Natural killer cell (primary cell): Measurements from ENCODE around the gene ZNF425. TPM values are rescaled to one million over a fixed set of nuclear protein-coding genes. Genes with fewer than 3 reads are reported as not detected.

ENCODE experiments used
- ATAC-seq, 3 donors: fragments of 150-1000 bp in 2 of 3; fragments of 200-7000 bp in 1 of 3; cut with Tn5 transposase; 1 replicate in 1 of 3; 2 replicates in 2 of 3; pipeline ENCODE4 v1.10.0; 2021; ENCODE audit warnings: mild to moderate bottlenecking in 2 of 3, moderate library complexity in 2 of 3
- DNase-seq, 2 donors: peaks; one replicate each; pipeline versions ENCODE4 v3.0.0 to v3.0.0-alpha.2; 2013 to 2021; ENCODE audit warnings: mixed read lengths in 1 of 2
- H3K27ac ChIP-seq: one replicate; pipeline ENCODE4 v1.5.1; 2013; ENCODE audit warnings: mild to moderate bottlenecking, low read length
- H3K27me3 ChIP-seq: one replicate; pipeline ENCODE4 v1.6.1; 2013; ENCODE audit warnings: low read length; ENCODE audit not compliant: control insufficient read depth, insufficient read depth
- H3K36me3 ChIP-seq: one replicate; pipeline ENCODE4 v1.6.1; 2013; ENCODE audit warnings: low read length; ENCODE audit not compliant: control insufficient read depth, insufficient read depth
- H3K4me1 ChIP-seq: one replicate; pipeline ENCODE4 v1.6.1; 2013; ENCODE audit warnings: low read length; ENCODE audit not compliant: control insufficient read depth, insufficient read depth
- H3K4me3 ChIP-seq: one replicate; pipeline ENCODE4 v1.5.1; 2013; ENCODE audit warnings: low read length
- H3K9me3 ChIP-seq: one replicate; pipeline ENCODE4 v1.6.1; 2013; ENCODE audit warnings: low read length; ENCODE audit not compliant: control insufficient read depth, insufficient read depth
- H3K27ac Mint-ChIP-seq, 2 donors: one replicate each; pipeline ENCODE4 v1.8.0; 2022; ENCODE audit warnings: mild to moderate bottlenecking in 2 of 2, mixed read lengths in 2 of 2, moderate library complexity in 1 of 2
- H3K27me3 Mint-ChIP-seq, 2 donors: one replicate each; pipeline ENCODE4 v1.8.0; 2022; ENCODE audit warnings: low read depth in 2 of 2, mixed read lengths in 2 of 2
- H3K36me3 Mint-ChIP-seq: one replicate; pipeline ENCODE4 v1.8.0; 2022; ENCODE audit warnings: mixed read lengths
- H3K4me1 Mint-ChIP-seq, 2 donors: one replicate each; pipeline ENCODE4 v1.8.0; 2022; ENCODE audit warnings: mixed read lengths in 2 of 2
- H3K4me3 Mint-ChIP-seq: one replicate; pipeline ENCODE4 v1.8.0; 2022; ENCODE audit warnings: mild to moderate bottlenecking, moderate library complexity, mixed read lengths
- H3K9me3 Mint-ChIP-seq, 2 donors: one replicate each; pipeline ENCODE4 v1.8.0; 2022; ENCODE audit warnings: mixed read lengths in 2 of 2
- WGBS: methylation state at CpG from one replicate; pipeline ENCODE4 v1.1.7; 2013; ENCODE audit warnings: missing lambda C conversion rate; ENCODE audit not compliant: insufficient coverage; 5-methylcytosine and 5-hydroxymethylcytosine counted together
- intact Hi-C: fragments of 100-400 bp; cut with micrococcal nuclease; formaldehyde crosslinking; loops from one replicate; pipeline ENCODE4 v1.14.2; 2022
- total RNA-seq, 4 donors: library from RNA; stranded (reverse); fragments of 120-200 nt in 1 of 4; gene quantifications; one replicate each; pipeline versions ENCODE4 v1.2.3 to v1.2.4, GENCODE V29; 2013 to 2022
- TF ChIP-seq, protein P1 (sequence below): fragments of 200-600 bp; IDR thresholded peaks from one replicate; pipeline ENCODE4 v1.8.0; 2022; ENCODE audit warnings: antibody characterized with exemption

Gene ZNF425
- total RNA-seq, 3 donors from 2014 or later (not counting 1 experiment from before 2014, with no cell fraction given): 1.2 to 1.7 (median 1.4) TPM

DNA sequence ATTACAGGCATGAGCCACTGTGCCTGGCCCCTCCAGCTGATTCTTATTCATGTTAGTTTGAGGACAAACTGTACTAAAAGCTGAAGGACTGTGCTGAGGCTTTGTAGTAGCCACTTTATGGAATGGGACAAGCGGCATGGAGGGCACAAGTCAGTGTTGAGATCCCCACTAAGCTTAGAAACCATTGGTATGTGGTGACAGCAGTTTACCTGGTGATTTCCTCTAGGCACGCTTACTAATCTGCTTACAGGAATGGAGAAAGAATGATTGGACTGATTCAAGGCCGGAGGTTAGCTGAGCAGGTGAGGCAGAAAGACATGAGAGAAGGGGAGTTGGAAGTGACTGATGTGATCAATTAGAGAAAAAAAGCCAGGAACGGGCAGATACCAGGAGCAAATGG, 24.9 kb upstream of the ZNF425 start:
- TF ChIP-seq, protein P1, sequence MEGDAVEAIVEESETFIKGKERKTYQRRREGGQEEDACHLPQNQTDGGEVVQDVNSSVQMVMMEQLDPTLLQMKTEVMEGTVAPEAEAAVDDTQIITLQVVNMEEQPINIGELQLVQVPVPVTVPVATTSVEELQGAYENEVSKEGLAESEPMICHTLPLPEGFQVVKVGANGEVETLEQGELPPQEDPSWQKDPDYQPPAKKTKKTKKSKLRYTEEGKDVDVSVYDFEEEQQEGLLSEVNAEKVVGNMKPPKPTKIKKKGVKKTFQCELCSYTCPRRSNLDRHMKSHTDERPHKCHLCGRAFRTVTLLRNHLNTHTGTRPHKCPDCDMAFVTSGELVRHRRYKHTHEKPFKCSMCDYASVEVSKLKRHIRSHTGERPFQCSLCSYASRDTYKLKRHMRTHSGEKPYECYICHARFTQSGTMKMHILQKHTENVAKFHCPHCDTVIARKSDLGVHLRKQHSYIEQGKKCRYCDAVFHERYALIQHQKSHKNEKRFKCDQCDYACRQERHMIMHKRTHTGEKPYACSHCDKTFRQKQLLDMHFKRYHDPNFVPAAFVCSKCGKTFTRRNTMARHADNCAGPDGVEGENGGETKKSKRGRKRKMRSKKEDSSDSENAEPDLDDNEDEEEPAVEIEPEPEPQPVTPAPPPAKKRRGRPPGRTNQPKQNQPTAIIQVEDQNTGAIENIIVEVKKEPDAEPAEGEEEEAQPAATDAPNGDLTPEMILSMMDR: no peak
- Mint-ChIP-seq H3K27me3 (no peaks in the 10 kb centered on the region), H3K9me3 (no peaks in the 10 kb centered on the region), H3K4me1 (peaks cover 12 to 35% of the 10 kb centered on the region in 2 donors), H3K36me3 (no peaks in the 10 kb centered on the region), H3K27ac (no peak overlapping the region), H3K4me3 (no peak overlapping the region)
- ATAC-seq: no peak
- 81% methylated on average over 4 of the region's 4 CpGs for WGBS
- Histone ChIP-seq H3K36me3 (peaks cover 15% of the 10 kb centered on the region), H3K9me3 (no peaks in the 10 kb centered on the region), H3K4me3 (no peak overlapping the region), H3K27me3 (no peaks in the 10 kb centered on the region), H3K4me1 (peaks cover 22% of the 10 kb centered on the region), H3K27ac (no peak overlapping the region)
- intact Hi-C loops: no loop called here
- no peak for DNase-seq

DNA sequence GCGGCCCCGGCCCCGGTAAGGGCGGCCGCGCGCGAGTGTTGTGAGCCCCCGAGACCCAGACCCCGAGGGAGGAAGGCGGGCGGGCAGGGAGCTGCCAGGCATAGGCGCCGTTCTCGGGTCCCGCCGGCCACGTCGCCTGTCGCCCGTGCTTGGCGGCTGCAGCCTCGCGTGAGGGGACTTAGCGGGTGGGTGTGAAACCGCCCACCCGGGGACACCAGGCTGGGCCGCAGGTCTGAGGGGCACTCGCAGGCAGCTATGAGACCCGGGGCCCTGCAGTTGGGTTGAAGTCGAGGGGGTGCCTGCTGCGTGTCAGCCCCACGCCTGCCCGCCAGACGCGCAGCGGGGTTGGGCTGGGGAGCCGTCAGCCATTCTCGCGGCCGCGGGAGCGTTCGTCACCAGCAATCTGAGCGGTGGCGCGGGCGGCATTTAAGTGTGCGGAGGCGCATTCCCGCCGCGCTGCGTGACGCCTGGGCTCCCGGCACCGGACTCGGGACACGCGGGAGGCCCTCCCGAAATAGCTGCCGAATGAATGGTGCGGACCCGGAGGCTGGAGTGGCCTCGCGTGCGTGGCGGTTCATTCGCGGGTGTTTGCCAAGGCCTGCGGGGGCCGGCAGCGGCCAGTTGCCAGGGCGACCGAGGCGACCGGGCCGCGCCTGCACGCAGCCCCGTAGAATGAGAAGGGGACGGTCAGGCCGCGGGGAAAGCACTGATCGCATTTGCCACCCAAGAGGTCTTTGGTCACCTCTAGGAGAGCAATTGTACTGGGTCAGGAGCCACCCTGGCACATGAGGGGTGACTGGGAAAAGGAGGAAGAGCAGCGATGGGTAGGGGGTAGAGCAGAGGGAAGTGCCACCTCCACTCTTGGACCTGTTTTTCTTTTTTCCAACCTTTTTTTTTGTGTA, 21.9 kb upstream of the ZNF425 start:
- H3K4me3 ChIP-seq: peak overlapping the region; percentile 70
- DNase-seq: peak; percentile 63 to 83
- WGBS: under 1% methylated on average over 86 of the region's 86 CpGs

DNA sequence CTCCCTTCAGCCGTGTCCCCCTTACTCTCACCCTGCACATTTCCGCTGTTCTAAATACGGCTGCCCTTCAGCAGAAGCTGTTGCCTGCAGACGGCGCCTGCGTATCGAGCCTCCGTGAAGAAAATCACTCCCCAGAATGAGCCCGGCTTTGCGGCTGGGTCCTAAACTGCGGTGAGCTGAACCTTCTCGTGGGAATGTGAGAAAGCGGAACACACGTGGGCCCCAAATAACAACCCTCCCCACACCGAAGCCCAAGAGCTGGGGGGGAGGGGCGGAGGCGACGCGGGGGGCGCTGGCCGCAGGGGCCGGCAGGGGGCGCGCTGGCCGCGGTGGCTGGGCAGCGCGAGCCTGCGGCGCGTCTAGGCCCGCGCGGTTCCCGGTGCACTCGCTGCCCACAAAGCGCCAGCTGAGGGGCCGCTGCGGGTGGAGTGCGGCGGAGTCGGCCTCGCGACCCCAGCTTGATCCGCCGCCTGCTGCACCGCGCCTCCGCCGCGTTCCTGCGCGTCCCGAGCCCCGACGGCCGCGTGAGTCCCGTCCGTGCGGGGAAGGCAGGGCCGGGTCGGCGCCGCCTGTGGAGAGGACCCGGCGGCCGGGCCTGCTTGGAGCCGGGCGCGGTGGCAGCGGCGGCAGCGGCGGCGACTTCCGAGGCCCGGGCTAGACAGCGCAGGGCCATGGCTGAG, 21.1 kb upstream of the ZNF425 start, which contains the start of gene ZNF398:
Gene ZNF398 (plus strand): TSS at position 382 of the 680 bp plus-strand sequence. CDS start 290 bp downstream, at position 672.
- no peaks in the 10 kb centered on the region for H3K9me3 ChIP-seq
- H3K27me3 Mint-ChIP-seq: no peaks in the 10 kb centered on the region
- H3K27ac ChIP-seq: peak within 1 kb of the TSS; percentile 67
- H3K9me3 Mint-ChIP-seq: no peaks in the 10 kb centered on the region
- H3K4me3 ChIP-seq: peak within 1 kb of the TSS; percentile 70
- peak within 1 kb of the TSS; percentile 84 to 89 for H3K27ac Mint-ChIP-seq
- peaks cover 18 to 25% of the 10 kb centered on the region in 2 donors for H3K4me1 Mint-ChIP-seq
- TF ChIP-seq, protein P1: peak; percentile 69
- peak; percentile 83 to 93 for DNase-seq
- no peaks in the 10 kb centered on the region for H3K36me3 Mint-ChIP-seq
- intact Hi-C loops: loop anchor here (1.0 to 5.0 kb wide), 5 partner anchors 21 to 276 kb away; partner anchors contain the start of genes PDIA4, ZNF212, ZNF425 and ZNF786
- no peaks in the 10 kb centered on the region for H3K27me3 ChIP-seq
- ATAC-seq: peak; percentile 81 to 94 (median 84)
- H3K36me3 ChIP-seq: no peaks in the 10 kb centered on the region
- H3K4me1 ChIP-seq: peaks cover 26% of the 10 kb centered on the region
- under 1% methylated on average over 79 of the region's 79 CpGs for WGBS
- peak within 1 kb of the TSS; percentile 86 for H3K4me3 Mint-ChIP-seq

More for the DNA sequence above, 21.9 kb upstream of the ZNF425 start:
- H3K4me1 Mint-ChIP-seq: peaks cover 18 to 25% of the 10 kb centered on the region in 2 donors
- no peaks in the 10 kb centered on the region for H3K9me3 Mint-ChIP-seq
- Histone ChIP-seq H3K27me3 (no peaks in the 10 kb centered on the region), H3K27ac (peak overlapping the region; percentile 67), H3K36me3 (no peaks in the 10 kb centered on the region), H3K9me3 (no peaks in the 10 kb centered on the region), H3K4me1 (peaks cover 26% of the 10 kb centered on the region)
- H3K27me3 Mint-ChIP-seq: no peaks in the 10 kb centered on the region
- TF ChIP-seq, protein P1: no peak
- H3K36me3 Mint-ChIP-seq: no peaks in the 10 kb centered on the region
- intact Hi-C loops: loop anchor here (1.0 to 5.0 kb wide), 5 partner anchors 22 to 275 kb away; partner anchors contain the start of genes PDIA4, ZNF212, ZNF425 and ZNF786
- peak overlapping the region; percentile 84 to 89 for H3K27ac Mint-ChIP-seq
- ATAC-seq: peak; percentile 49 to 58 (median 52)
- peak overlapping the region; percentile 85 for H3K4me3 Mint-ChIP-seq
